GM12878 (cell line): Measurements from ENCODE around the gene DENND1C. TPM values are rescaled to one million over a fixed set of nuclear protein-coding genes. Genes with fewer than 3 reads are reported as not detected.

Source experiments
- CHD2 ChIP-seq: IDR thresholded peaks from 2 replicates; pipeline ENCODE4 v1.6.1; 2011; ENCODE audit warnings: low read depth, low read length, improper control_type of control experiment, borderline replicate concordance
- E2F8 ChIP-seq: fragments of 450-650 bp; IDR thresholded peaks from 2 replicates; pipeline ENCODE4 v1.6.1; 2018; ENCODE audit warnings: mild to moderate bottlenecking, low read depth, moderate library complexity; ENCODE audit not compliant: partially characterized antibody
- GABPA ChIP-seq: IDR thresholded peaks from 2 replicates; pipeline ENCODE4 v1.6.1; 2014; ENCODE audit warnings: antibody characterized with exemption, low read depth, mild to moderate bottlenecking, inconsistent platforms
- GATAD2B ChIP-seq: fragments of 450-650 bp; conservative IDR thresholded peaks from 2 replicates; pipeline ENCODE4 v1.6.1; 2017; ENCODE audit warnings: low read depth, mild to moderate bottlenecking, moderate library complexity
- HCFC1 ChIP-seq: fragments of 150-350 bp; IDR thresholded peaks from 2 replicates; pipeline ENCODE4 v1.6.1; 2014; ENCODE audit warnings: low read length
- MAX ChIP-seq: IDR thresholded peaks from 2 replicates; pipeline ENCODE4 v1.6.1; 2012; ENCODE audit warnings: low read depth, low read length, improper control_type of control experiment
- MTA3 ChIP-seq: IDR thresholded peaks from 2 replicates; pipeline ENCODE4 v1.6.1; 2012; ENCODE audit warnings: low read length, inconsistent platforms, borderline replicate concordance
- NR2C2 ChIP-seq: IDR thresholded peaks from 2 replicates; pipeline ENCODE4 v1.6.1; 2011; ENCODE audit warnings: borderline replicate concordance, low read depth; ENCODE audit not compliant: control insufficient read depth, insufficient read length
- PBX3 ChIP-seq: IDR thresholded peaks from 2 replicates; pipeline ENCODE4 v1.6.1; 2011; ENCODE audit warnings: mild to moderate bottlenecking, low read depth, low read length, moderate library complexity; ENCODE audit not compliant: insufficient replicate concordance
- RFX5 ChIP-seq: IDR thresholded peaks from 2 replicates; pipeline ENCODE4 v1.6.1; 2011; ENCODE audit warnings: low read depth, low read length, improper control_type of control experiment
- SP1 ChIP-seq: IDR thresholded peaks from one replicate; pipeline ENCODE4 v1.6.1; 2011; ENCODE audit warnings: low read depth, low read length
- ZBTB33 ChIP-seq: fragments of 450-650 bp; IDR thresholded peaks from 2 replicates; pipeline ENCODE4 v1.6.1; 2017; ENCODE audit warnings: mild to moderate bottlenecking
- ZNF687 ChIP-seq: fragments of 450-650 bp; IDR thresholded peaks from 2 replicates; pipeline ENCODE4 v1.6.1; 2017; ENCODE audit warnings: mild to moderate bottlenecking, moderate library complexity
- polyA plus RNA-seq, 11 experiments: library from polyadenylated mRNA; depleted of rRNA in 4 of 11; unstranded in 6 of 11; stranded (reverse) in 5 of 11; fragments of >200 nt; fragmentation: Nextera tagmentation in 4 of 11; fragmentation: Illumina TruSeq in 1 of 11; extraction: Ambion mirVana in 4 of 11; extraction: Trizol in 1 of 11; gene quantifications; 1 replicate in 1 of 11; 2 replicates in 10 of 11; pipeline versions ENCODE4 v1.2.1 to v1.2.3, GENCODE V29; 2011 to 2016; ENCODE audit warnings: inconsistent platforms in 2 of 11, missing spikeins in 2 of 11, low read depth in 1 of 11
- total RNA-seq, 4 experiments: library from RNA; depleted of rRNA in 3 of 4; stranded (reverse); fragments of >200 nt in 3 of 4; fragmentation: Illumina TruSeq in 1 of 4; extraction: Trizol in 1 of 4; gene quantifications; 2 replicates each; pipeline versions ENCODE4 v1.2.1 to v1.2.3, GENCODE V29; 2013 to 2021

DENND1C gene
- total and polyA plus RNA-seq, 10 of the 15 experiments (the other 5 are each of a cell fraction or from before 2014, with no cell fraction given), result 2.4 to 54.3 (median 32.7) TPM

- TF ChIP-seq ZNF687 (peak; percentile 99), ZBTB33 (no peak; the same call in 1 of the 2 replicates), HCFC1 (peak; percentile 24; the same call in 1 of the 2 replicates), NR2C2 (no peak), GABPA (peak; percentile 81), MTA3 (no peak), SP1 (peak; percentile 96), E2F8 (no peak), PBX3 (peak; percentile 94), RFX5 (no peak; the same call in 1 of the 2 replicates), MAX (peak; percentile 82), GATAD2B (peak; percentile 74; the same call in 1 of the 2 replicates), CHD2 (peak; percentile 97)
Measured at GRCh38 chr19:6424939-6425731, 56.5 kb downstream of the DENND1C start (continued).
